Measurements from ENCODE around the gene KHNYN. TPM values are rescaled to one million over a fixed set of nuclear protein-coding genes. Genes with fewer than 3 reads are reported as not detected.

KHNYN gene
- polyA plus RNA-seq, 1 donor from 2014 or later: 0.53 TPM

- TF ChIP-seq MXI1 (conservative IDR thresholded peaks at IDR 0.05; ENCODE audit: poor library complexity, severe bottlenecking) (no peak), POLR2AphosphoS5 (IDR thresholded peaks at IDR 0.05) (no peak)
- H3K9me2 ChIP-seq (ENCODE audit: insufficient read depth, low read length): no peaks in the 10 kb centered on the region
- no peak overlapping the region for H3K4me3 ChIP-seq (ENCODE audit: low read length)
- no peaks in the 10 kb centered on the region for H3F3A ChIP-seq (ENCODE audit: insufficient read depth, low read length, poor library complexity, severe bottlenecking)
- no peaks in the 10 kb centered on the region for H3K79me2 ChIP-seq (replicated peaks; ENCODE audit: insufficient read depth, low read length)
- no peaks in the 10 kb centered on the region for H4K20me1 ChIP-seq (ENCODE audit: insufficient read depth)
- no peak overlapping the region for H3K4me2 ChIP-seq (ENCODE audit: low read length)
- no peaks in the 10 kb centered on the region for H3K9me3 ChIP-seq (ENCODE audit: low read length)
- no peaks in the 10 kb centered on the region for H3K27me3 ChIP-seq (ENCODE audit: insufficient read depth, low read depth, low read length)
- no peak overlapping the region for H3K27ac ChIP-seq (ENCODE audit: low read length)
- no peak overlapping the region for H2AFZ ChIP-seq (ENCODE audit: low read depth, low read length)
- H3K36me3 ChIP-seq (ENCODE audit: insufficient read depth, low read length): no peaks in the 10 kb centered on the region
- H3K9ac ChIP-seq (ENCODE audit: low read length): no peak overlapping the region
Measured at GRCh38 chr14:24416254-24416931, 13.4 kb upstream of the KHNYN start.

- Histone ChIP-seq H3K4me2 (ENCODE audit: low read length) (no peak overlapping the region), H2AFZ (ENCODE audit: low read depth, low read length) (no peak overlapping the region), H3F3A (ENCODE audit: insufficient read depth, low read length, poor library complexity, severe bottlenecking) (no peaks in the 10 kb centered on the region), H3K27ac (ENCODE audit: low read length) (no peak overlapping the region), H3K9me2 (ENCODE audit: insufficient read depth, low read length) (no peaks in the 10 kb centered on the region), H4K20me1 (ENCODE audit: insufficient read depth) (no peaks in the 10 kb centered on the region), H3K36me3 (ENCODE audit: insufficient read depth, low read length) (no peaks in the 10 kb centered on the region), H3K9ac (ENCODE audit: low read length) (no peak overlapping the region), H3K4me3 (ENCODE audit: low read length) (no peak overlapping the region), H3K27me3 (ENCODE audit: insufficient read depth, low read depth, low read length) (no peaks in the 10 kb centered on the region), H3K9me3 (ENCODE audit: low read length) (no peaks in the 10 kb centered on the region), H3K79me2 (replicated peaks; ENCODE audit: insufficient read depth, low read length) (no peaks in the 10 kb centered on the region)
- TF ChIP-seq EZH2 (IDR thresholded peaks at IDR 0.05; ENCODE audit: borderline replicate concordance, insufficient read depth, low read length, poor library complexity, severe bottlenecking): no peak
- TF ChIP-seq RAD21 (conservative IDR thresholded peaks at IDR 0.05): no peak
- no peak for TF ChIP-seq EP300 (conservative IDR thresholded peaks at IDR 0.05; ENCODE audit: poor library complexity, severe bottlenecking)
- no peak for TF ChIP-seq SMC3 (conservative IDR thresholded peaks at IDR 0.05; ENCODE audit: poor library complexity)
- no peak for TF ChIP-seq TAF1 (IDR thresholded peaks at IDR 0.05; ENCODE audit: low read depth)
- no peak for TF ChIP-seq POLR2AphosphoS5 (IDR thresholded peaks at IDR 0.05)
- no peak for TF ChIP-seq MXI1 (conservative IDR thresholded peaks at IDR 0.05; ENCODE audit: poor library complexity, severe bottlenecking)
Measured at GRCh38 chr14:24416932-24417619, 12.7 kb upstream of the KHNYN start.

GRCh38 chr14:24417832-24418491 lies 11.8 kb upstream of the KHNYN start:
- Histone ChIP-seq H3F3A (ENCODE audit: insufficient read depth, low read length, poor library complexity, severe bottlenecking) (no peaks in the 10 kb centered on the region), H3K4me3 (ENCODE audit: low read length) (no peak overlapping the region), H3K9ac (ENCODE audit: low read length) (no peak overlapping the region), H3K79me2 (replicated peaks; ENCODE audit: insufficient read depth, low read length) (no peaks in the 10 kb centered on the region), H3K27ac (ENCODE audit: low read length) (no peak overlapping the region), H3K27me3 (ENCODE audit: insufficient read depth, low read depth, low read length) (no peaks in the 10 kb centered on the region), H3K9me2 (ENCODE audit: insufficient read depth, low read length) (no peaks in the 10 kb centered on the region), H4K20me1 (ENCODE audit: insufficient read depth) (no peaks in the 10 kb centered on the region), H3K36me3 (ENCODE audit: insufficient read depth, low read length) (no peaks in the 10 kb centered on the region), H3K4me2 (ENCODE audit: low read length) (no peak overlapping the region), H2AFZ (ENCODE audit: low read depth, low read length) (no peak overlapping the region), H3K9me3 (ENCODE audit: low read length) (no peaks in the 10 kb centered on the region)
- TF ChIP-seq RAD21 (conservative IDR thresholded peaks at IDR 0.05) (no peak), CTCF (IDR thresholded peaks at IDR 0.05; ENCODE audit: poor library complexity, severe bottlenecking) (no peak), EZH2 (IDR thresholded peaks at IDR 0.05; ENCODE audit: borderline replicate concordance, insufficient read depth, low read length, poor library complexity, severe bottlenecking) (no peak), MXI1 (conservative IDR thresholded peaks at IDR 0.05; ENCODE audit: poor library complexity, severe bottlenecking) (no peak), SMC3 (conservative IDR thresholded peaks at IDR 0.05; ENCODE audit: poor library complexity) (no peak), REST (IDR thresholded peaks at IDR 0.05; ENCODE audit: borderline replicate concordance) (no peak), POLR2AphosphoS5 (IDR thresholded peaks at IDR 0.05) (no peak), EP300 (conservative IDR thresholded peaks at IDR 0.05; ENCODE audit: poor library complexity, severe bottlenecking) (no peak), TAF1 (IDR thresholded peaks at IDR 0.05; ENCODE audit: low read depth) (no peak)

Measured in neural cell (in vitro differentiated cells).